Measurements from ENCODE around the gene ABI1.

GRCh38 chr10:26770069-26770468, 90.7 kb downstream of the ABI1 start:
- TF ChIP-seq CTCF (IDR thresholded peaks at IDR 0.05): no peak
- no peak for TF ChIP-seq POLR2A (IDR thresholded peaks at IDR 0.05)
